COR-L47 (cell line): ENCODE results near the gene AGPS.
"Not testable (repeated sequence)": the region's sequence is repeated elsewhere in the genome, so short reads cannot be mapped to it uniquely, and the experiment has no call there.

Experiments used
- DNase-seq: peaks from one replicate; lab custom pipeline; 2025; lab: John Stamatoyannopoulos, UW

The AGPS gene

DNA sequence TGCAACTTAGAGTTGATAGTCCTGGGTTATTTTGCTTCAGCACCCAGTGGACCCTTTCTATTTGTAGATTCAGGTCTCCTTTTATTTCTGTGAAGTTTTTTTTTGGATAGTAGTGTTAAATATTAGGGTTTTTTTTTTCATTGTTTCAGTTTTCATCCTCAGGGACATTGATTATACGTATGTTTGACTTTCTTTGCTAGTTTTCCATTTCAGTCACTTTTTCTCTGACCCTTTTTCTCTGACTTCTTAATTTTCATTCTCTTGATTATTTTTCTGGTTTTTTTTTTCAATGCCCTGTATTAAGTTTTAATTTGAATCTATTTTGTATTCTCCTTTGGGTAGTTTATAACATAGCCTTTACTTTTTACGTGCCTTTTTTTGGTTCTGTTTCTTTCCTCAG is 79.4 kb downstream of the AGPS start:
- DNase-seq: no peak

DNA sequence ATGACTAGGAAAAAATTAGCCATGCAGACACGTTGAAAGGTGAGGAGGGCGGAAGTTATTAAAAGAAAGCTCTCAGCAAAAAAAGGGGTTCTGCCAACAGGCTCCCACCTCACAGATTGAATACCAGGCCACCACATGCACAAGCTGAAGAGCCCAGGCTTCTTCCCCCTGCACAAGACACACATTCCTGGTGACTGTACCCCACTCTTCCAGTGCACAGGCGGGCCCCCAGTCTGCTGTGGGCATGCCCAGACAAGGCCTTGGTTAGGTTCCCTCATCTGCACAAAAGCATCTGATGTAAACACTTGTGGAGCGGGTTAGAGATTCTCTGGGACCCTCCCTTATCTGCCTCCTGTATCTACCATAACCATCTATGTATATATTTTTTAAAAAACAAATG is 81.7 kb downstream of the AGPS start:
- DNase-seq: no peak

DNA sequence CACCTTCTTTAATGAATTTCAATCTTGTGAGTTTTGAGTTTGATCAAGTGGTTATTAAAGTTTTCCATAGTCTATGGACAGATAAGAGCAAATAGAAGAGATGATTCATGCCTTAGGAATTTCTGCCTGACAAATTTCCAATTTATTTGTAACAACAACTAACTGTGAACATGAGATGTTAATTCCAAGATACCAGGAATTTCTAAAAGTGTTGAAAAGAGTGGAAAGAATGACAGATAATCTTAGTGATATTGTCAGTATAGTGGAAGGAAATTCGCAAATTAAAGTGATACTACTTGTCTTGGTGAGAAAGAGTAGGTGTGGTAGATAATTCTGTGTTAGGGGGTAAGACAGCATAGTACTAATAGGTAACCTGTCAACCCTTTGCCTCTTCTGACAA is 82.4 kb downstream of the AGPS start:
- no peak for DNase-seq

DNA sequence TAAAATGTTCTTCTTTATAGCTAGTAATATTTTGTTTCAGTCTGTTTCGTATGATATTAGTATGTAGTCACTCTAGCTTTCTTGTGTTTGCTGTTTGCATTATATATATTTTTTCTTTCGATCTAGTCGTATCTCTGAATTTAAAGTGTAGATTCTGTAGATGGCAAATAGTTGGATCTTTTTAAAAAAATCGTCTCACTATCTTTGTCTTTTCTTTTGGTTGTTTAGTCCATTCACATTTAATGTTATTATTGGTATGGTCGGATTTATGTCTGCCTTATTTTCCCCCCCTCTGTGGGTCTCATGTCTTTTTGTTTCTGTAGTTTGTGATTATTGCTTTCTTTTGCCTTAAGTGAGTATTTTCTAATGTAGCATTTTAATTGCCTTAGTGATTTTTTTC is 84.3 kb downstream of the AGPS start:
- no peak for DNase-seq

DNA sequence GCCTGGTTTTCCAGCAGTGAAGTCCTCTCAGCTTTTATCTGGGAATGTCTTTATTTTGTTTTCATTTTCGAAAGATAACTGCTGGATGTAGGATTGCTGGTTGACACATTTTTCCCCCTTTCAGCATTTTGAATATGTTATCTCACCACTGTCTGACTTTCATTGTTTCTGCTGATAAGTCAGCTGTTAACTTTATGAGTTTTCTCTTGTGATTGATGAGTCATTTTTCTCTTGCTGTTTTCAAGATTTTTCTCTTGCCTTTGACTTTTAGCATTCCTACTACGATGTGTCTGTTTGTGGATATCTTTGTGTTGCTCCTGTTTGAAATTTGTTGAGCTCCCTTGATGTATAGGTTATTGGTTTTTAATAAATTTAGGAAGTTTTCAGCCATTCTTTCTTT is 85.5 kb downstream of the AGPS start:
- no peak for DNase-seq

DNA sequence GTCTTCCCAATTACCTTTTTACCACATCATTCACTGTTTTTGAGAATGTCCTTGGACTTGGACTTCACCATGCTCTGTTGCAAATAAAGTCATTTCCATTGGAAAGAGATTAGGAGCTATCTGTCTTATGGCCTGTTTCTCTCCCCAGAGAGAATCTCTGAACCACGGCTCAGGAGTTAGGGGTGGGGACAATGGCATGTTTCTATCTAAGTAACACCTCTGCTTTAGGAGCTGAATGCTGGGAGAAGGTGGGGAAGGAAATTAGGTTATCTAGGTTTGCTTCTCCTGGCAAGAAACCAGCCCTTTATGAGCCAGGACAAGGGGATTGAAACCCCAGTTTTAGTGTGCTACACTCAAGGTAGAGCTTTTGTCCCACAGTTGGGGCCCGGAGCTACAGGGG is 86.3 kb downstream of the AGPS start:
- DNase-seq: no peak

DNA sequence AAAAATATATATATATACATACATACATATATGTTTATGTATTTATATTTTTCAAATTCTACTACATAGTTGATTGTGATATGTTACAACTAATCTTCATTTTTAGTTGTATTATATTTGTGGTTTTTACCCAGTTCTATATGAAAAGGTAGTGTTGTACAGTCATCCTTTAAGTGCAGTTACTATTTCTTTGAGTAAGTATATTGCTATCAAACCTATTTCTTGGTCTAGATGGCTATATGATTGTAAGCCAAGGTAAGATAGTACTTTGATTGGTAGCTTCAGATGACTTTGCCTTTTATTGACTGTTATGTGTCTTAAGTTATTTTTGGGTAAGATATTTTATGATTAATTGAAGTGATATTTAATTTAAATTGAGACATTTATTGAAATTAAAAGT is 89.6 kb downstream of the AGPS start:
- DNase-seq: no peak

DNA sequence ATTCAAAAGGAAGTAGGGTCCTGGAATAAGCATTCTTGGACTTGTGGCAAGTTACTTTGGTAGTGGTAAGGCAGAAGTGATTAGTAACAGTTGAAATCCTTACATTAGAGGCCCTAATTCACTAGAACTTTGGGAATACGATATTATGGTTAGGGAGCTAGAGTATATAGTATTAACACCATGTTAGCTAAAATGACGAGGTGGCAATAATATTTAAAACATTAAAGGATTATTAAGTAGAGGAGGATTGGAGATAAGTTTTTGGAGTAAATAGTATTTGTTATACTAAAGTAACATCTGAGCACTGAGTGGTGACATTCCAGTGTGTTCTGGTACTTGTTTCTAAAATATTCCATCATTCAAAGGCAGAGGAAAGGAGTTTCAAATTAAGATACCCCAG is 91.0 kb downstream of the AGPS start:
- no peak for DNase-seq

DNA sequence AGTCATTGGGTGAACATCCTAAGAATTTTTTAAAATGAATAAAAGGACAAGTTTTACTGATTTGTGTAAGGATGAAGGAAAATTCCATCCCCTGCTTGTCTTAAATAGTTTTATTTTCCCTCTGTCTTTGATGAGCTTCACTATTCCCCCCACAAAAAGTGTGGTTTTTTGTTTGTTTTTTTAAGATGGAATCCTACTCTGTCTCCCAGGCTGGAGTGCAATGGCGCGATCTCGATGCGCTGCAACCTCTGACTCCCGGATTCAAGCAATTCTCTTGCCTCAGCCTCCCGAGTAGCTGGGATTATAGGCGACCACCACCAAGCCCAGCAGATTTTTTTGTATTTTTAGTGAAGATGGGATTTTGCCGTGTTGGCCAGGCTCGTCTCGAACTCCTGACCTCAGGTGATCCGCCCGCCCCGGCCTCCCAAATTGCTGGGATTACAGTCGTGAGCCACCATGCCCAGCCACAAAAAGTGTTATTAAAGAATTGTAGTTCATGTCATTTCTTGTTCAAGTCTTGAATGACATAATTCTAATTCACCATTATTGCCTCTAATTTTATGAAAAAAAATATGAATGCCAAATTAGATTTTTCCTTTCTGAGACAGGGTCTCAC is 91.7 kb downstream of the AGPS start:
- DNase-seq: no peak

DNA sequence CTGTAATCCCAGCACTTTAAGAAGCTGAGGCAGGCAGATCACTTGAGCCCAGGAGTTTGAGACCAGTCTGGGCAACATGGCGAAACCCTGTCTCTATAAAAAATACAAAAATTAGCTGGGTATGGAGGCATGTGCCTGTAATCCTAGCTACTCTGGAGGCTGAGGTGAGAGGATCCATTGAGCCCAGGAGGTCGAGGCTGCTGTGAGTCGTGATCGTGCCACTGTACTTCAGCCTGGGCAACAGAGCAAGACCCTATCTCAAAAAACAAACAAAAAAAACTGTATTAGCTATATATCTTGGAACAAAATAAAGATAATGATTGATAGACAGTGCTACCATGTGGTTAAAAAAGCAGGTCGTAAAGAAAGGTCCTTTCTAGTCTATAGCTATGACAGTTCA is 93.1 kb downstream of the AGPS start:
- DNase-seq: not testable (repeated sequence)

DNA sequence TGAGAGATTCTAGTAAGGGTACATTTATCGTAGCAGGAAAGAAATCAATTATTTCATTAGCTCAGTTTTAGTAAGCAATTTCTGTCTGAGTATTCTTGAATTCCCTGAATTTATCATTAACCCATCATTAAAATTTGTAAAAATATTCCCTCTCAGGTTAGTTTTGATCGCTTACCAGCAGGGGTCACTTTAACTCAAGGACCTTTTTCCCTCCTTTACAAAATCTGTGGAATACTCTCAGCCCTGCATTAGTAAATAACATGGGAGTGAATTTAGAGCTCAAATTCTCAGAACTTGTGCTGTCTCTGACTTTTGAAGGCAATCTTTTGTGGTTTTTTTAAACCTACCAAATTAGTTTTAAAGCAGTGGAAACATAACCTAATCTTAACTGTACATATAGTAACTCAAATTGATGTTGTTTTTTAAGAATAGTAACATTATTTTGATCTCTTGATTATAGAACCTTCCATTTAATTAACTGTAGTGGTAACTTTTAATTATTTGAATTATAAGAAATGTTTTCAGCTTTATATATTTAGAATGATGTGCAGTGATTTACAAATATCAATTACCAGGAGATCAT is 97.2 kb downstream of the AGPS start:
- peak; percentile 57 for DNase-seq

DNA sequence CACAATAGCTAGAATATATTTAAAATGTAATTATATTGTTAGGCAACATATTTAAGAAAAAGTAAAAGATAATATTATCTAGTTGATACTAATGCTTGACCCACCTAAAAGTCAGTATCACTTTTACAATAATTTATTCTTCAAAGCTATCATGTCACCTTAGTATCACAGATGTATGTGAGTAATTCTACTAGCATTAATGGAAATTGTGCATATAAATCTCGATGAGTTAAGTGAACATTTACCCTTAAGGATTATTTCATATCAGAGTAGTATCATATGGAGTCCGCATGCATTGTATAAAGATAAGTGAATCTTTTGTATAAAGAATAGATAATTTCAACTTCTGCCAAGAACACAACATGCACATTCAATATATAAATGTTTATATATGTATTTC is 103.4 kb downstream of the AGPS start:
- no peak for DNase-seq

DNA sequence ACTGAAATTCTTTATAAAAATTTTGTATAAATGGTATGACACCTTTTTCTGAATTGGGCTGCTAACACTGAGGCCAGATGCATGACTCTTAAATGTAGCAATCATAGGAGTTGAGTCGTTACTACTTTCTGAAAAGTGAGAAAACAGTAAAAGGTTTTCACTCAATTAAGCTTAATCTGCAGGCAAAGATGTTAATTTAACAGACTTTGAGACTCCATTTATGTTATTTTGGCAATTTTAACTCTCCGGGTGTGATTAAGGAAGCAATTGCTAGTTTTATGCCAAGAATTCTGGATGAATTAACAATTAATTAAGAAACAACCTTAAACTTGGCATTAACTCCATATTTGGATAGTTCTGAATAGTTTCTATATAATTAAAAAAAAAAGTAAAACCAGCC is 104.3 kb downstream of the AGPS start:
- DNase-seq: no peak

DNA sequence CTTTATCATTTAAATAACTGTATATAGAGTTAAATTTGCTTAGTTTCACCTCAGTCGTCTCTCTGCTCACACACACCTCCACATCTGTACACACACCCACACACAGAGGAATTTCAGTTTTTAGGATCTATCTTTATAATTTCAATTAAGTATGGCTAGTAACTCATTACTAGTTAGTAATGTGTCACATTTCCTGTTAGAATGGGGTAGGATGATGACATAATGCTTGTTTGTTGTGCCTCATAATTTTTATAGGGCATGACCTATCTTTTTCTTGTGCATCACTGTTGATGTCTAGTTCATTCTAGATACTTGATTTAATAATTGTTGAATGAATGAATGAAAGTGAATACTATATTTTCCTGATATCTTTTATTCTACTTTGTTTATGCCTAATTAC is 108.6 kb downstream of the AGPS start:
- no peak for DNase-seq

DNA sequence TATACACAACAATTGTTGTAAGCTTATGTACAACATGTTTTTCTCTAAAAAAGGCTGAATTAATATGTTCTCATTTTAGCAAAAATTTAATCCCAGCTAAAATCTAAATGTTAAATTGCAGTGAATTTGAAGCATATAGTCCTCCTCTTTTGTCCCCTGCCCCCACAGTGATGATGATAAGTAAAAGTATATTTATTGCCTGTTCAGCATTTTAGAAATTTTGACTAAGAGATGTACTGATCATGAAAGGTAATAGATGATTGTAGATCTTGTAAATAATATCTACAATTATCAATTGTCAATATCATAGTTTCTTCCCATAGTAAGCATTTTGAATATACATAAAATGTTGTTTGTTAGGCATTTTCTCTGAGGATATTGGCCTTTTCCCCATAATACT is 113.9 kb downstream of the AGPS start:
- no peak for DNase-seq

DNA sequence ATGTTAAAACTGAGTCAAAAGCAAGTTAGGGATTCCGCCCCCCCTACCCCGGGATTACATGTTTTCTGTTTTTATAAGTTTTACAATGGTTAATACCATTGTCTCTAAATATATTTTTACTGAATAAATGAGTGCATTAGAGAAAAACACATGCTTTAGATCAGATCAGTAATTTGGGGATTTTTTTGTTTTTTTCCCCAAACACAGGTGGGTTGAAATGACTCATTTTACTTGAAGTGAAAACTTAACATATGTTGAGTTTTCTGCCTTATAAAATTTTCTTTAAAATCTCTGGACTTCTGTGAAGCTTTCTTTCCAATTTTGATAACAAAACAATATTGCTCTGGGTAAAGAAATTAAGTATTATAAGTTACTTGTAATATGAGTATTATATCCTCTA is 114.4 kb downstream of the AGPS start:
- no peak for DNase-seq

DNA sequence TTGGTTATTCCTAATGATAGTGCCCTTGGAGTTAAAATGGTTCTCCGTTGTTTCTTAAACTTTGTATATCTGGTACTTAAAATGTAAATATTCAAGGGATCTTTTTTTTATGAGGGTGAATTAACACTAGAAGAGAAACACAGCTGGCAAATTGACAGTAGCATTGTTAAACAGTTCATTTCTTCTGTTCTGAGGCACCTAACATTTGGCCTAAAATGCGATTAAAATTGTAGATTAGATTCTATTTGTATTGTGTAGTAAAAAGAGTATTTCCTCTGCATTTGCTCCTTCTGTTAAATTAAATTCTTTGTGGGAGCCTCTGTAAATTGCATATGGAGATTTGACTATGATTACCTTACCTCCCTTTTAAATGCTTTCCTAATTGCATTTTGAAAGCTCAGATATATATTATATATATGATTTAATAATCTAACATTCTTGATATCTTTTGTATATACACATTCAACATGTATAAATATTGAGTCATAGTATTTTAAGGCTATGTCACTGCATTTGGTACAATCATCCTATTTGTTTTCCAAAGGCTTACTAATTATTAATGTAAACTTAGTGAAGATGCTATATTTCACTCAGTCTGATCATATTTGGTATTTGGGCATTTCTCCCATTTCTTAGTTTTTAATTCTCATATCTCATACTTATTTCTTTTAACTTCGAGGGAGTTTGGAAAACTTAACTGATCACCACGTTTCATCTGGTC is 124.4 kb downstream of the AGPS start:
- no peak for DNase-seq

DNA sequence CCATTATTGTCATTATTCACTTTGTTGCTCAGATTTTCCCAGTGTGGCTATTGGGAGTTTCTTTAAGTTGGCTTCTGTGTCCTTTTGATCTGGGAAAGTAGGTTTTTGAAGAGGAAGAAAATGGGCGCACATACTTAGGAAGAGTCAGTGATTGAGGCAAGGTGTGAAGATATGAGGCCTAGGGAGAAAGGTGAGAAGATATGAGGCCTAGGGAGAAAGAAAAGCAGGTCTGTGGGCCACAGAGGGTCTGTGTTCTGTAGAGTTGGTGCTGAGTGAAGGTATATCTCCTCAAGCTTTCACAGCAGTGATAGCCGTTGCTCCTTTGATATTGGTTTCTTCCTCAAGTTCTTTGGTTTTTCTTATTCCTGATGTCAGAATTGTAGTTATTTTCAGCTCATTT is 126.2 kb downstream of the AGPS start:
- no peak for DNase-seq

DNA sequence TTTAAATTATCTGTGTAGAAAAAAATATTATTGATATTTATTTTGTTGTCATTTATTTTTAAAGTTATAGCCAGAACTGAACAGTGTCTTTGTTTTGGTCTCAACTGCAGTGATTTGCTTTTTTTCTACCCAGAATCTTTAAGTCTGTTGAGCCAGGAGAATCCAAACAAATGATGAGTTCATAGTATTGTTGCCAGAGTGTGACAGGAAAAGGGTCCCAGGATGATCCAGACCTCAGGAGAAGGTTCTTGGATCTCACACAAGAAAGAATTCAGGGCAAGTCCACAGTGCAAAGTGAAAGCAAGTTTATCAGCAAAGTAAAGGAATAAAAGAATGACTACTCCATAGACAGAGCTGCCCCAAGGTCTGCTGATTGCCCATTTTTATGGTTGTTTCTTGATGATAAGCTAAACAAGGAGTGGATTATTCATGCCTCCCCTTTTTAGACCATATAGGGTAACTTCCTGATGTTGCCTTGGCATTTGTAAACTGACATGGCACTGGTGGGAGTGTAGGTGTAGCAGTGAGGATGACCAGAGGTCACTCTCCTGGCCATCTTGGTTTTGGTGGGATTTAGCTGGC is 127.1 kb downstream of the AGPS start:
- no peak for DNase-seq

DNA sequence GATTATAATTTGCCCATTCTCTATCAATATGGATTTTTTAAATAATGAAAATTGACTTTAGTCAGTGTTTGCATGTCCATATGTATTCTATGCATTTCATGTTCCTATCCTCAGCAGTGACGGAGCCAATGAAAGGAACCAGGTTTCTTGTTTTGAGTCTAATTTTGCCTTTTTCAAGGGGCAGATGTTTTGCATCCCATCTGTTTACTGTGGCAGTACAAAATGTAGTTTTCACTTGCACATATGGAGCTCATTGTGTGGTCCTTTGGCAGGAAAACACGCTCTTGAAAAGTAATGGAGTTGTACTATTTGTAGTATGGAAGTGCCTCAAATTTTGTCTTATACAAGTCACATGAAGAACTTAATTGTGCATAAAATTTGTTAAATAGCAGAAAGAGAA is 127.8 kb downstream of the AGPS start:
- no peak for DNase-seq

DNA sequence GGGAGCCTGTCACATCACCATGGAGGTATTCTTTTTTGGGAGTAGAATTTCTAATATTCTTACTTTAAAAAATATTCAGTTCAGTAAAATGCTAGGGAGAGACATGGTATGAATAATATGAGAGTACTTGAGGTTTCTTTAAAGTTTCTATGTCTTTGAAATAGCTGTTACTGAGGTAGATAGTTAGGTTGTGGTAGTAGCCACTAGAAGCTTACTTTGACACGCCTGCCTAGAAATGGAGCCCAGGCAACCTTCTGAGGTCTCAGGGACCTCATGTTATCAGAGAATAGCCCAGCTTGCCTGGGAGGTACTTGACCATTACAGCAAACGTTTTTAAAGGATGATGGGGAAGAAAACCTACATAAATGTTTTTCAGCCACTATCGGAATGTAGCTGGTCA is 131.2 kb downstream of the AGPS start:
- DNase-seq: no peak

DNA sequence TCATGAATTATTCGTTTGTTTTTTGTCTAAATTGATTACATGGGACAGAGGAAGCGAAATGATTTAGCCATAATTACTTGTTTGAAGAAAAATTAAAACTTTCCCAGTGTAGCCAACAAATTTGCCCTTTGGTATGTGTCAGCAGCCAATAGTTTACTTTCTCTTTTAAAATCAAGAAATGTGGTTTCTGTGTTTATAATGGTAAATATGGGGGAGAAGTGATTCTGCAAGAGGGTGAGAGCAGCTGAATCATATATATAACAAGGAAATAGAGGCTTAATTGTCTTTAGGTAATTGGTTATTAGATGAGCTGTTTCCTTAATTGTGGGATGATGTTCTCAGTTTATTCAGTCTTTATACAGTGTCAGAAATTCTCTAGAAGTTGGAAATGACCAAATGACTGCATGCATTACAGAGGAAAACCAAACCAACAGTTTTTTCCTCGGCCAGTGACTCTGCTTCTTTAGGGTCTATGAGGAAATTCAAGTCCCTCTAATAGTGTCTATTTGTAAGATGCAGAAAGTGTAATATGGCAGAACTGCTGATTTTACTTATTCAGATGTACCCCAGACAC is 132.9 kb downstream of the AGPS start:
- DNase-seq: no peak

DNA sequence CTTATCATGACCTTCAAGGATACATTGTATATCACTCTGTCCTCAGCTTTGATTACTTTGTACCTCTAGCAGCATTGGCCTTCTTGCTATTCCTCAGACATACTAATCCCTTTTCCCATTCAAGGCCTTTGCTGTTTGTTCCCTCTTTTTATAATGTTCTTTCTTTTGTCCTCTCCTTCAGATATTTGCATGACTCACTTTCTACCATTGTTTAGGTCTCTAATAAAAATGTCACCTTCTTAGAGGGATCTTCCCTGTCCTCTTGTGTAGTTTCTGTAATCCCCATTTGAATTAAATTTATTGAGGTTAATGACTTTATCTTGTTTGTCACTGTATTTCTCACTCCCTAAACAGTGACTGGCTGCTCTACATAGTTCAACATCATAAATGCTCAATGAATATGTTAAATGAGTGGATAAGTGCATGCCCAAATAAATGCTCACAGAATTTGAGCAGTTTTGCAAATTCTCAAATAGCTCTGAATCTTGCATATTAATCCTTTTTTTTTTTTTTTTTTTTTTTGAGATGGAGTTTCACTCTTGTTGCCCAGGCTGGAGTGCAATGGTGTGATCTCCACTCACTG is 135.9 kb downstream of the AGPS start:
- no peak for DNase-seq
